ENCODE data around the gene MYO7A. TPM values are rescaled to one million over a fixed set of nuclear protein-coding genes. Genes with fewer than 3 reads are reported as not detected.

Gene MYO7A
- total RNA-seq, 3 donors from 2014 or later: 4.3 to 23.5 (median 4.5) TPM

- no peak for TF ChIP-seq POLR2AphosphoS5 (IDR thresholded peaks at IDR 0.05)
- TF ChIP-seq CTCF (IDR thresholded peaks at IDR 0.05): no peak
- TF ChIP-seq POLR2A (IDR thresholded peaks at IDR 0.05): no peak
- no peak for DNase-seq (ENCODE audit: low spot score in 2 of 2)
- H3K4me3 ChIP-seq: no peak overlapping the region
- no peaks in the 10 kb centered on the region for H3K4me1 ChIP-seq
- intact Hi-C loops (cut with DNase I; ENCODE audit: low total_unique reads): no loop called here
- H3K27me3 ChIP-seq: no peaks in the 10 kb centered on the region
- H3K9me3 ChIP-seq: no peaks in the 10 kb centered on the region
- H3K36me3 ChIP-seq: no peaks in the 10 kb centered on the region
- no peak overlapping the region for H3K27ac ChIP-seq
Observed at GRCh38 chr11:77182542-77183430, 54.7 kb downstream of the MYO7A start.

DNA sequence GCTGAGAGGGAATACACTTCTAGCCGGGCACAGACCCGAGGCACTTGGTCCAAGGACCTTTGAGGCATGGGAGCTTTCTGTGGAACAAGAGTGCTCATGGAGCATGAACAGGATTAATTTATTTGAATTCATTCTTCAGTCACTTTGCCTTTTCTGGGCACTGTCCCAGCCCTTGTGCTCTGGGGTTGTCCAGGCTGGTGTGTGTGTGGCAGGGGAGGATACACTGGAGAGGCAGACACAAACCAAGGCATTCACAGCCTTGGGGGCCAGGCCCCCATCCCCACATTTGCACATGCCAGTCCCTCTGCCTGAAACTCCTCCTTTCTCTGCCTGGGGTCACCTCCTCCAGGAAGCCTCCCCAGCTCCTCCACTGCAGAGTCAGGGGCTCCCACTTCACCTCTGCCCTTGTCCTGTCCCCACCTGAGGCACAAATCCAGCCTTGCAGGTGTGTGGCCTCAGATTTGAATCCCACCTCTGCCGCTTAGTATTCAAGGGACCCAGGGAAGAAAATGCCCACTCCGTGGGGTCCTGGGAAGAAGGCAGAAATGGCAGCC lies 55.5 kb downstream of the MYO7A start:
- Histone ChIP-seq H3K4me3 (no peak overlapping the region), H3K36me3 (no peaks in the 10 kb centered on the region), H3K27me3 (no peaks in the 10 kb centered on the region), H3K27ac (no peak overlapping the region), H3K9me3 (no peaks in the 10 kb centered on the region), H3K4me1 (no peaks in the 10 kb centered on the region)
- no peak for DNase-seq (ENCODE audit: low spot score in 2 of 2)
- no peak for TF ChIP-seq CTCF (IDR thresholded peaks at IDR 0.05)
- no peak for TF ChIP-seq POLR2AphosphoS5 (IDR thresholded peaks at IDR 0.05)
- no peak for TF ChIP-seq POLR2A (IDR thresholded peaks at IDR 0.05)
- intact Hi-C loops (cut with DNase I; ENCODE audit: low total_unique reads): no loop called here

GRCh38 chr11:77184136-77184860 lies 56.3 kb downstream of the MYO7A start:
- Histone ChIP-seq H3K27me3 (no peaks in the 10 kb centered on the region), H3K27ac (no peak overlapping the region), H3K36me3 (no peaks in the 10 kb centered on the region), H3K9me3 (no peaks in the 10 kb centered on the region), H3K4me3 (no peak overlapping the region), H3K4me1 (no peaks in the 10 kb centered on the region)
- TF ChIP-seq POLR2AphosphoS5 (IDR thresholded peaks at IDR 0.05): no peak
- no peak for TF ChIP-seq POLR2A (IDR thresholded peaks at IDR 0.05)
- TF ChIP-seq CTCF (IDR thresholded peaks at IDR 0.05): no peak
- no peak for DNase-seq (ENCODE audit: low spot score in 2 of 2)
- intact Hi-C loops (cut with DNase I; ENCODE audit: low total_unique reads): no loop called here

DNA sequence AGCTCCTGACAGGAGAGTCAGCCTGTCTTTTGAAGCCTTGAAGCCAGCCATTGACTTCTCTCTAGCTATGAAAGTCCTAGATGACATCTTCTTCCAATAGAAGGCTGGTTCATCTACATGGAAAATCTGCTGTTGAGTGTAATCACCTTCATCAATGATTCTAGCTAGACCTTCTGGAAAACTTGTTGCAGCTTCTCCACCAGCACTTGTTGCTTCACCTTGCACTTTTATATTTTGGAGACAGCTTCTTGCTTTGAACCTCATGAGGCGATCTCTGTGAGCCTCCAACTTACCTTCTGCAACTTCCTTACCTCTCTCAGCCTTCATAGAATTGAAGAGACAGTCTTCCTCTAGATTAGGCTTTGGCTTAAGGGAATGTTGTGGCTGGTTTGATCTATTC lies 58.3 kb downstream of the MYO7A start:
- H3K36me3 ChIP-seq: no peaks in the 10 kb centered on the region
- intact Hi-C loops (cut with DNase I; ENCODE audit: low total_unique reads): no loop called here
- TF ChIP-seq POLR2AphosphoS5 (IDR thresholded peaks at IDR 0.05) (no peak), POLR2A (IDR thresholded peaks at IDR 0.05) (no peak)

GRCh38 chr11:77187111-77187750 lies 59.2 kb downstream of the MYO7A start:
- DNase-seq (ENCODE audit: low spot score in 2 of 2): no peak
- H3K36me3 ChIP-seq: no peaks in the 10 kb centered on the region
- H3K4me1 ChIP-seq: no peaks in the 10 kb centered on the region
- H3K27ac ChIP-seq: no peak overlapping the region
- H3K4me3 ChIP-seq: no peak overlapping the region
- no peaks in the 10 kb centered on the region for H3K27me3 ChIP-seq
- intact Hi-C loops (cut with DNase I; ENCODE audit: low total_unique reads): no loop called here
- TF ChIP-seq POLR2AphosphoS5 (IDR thresholded peaks at IDR 0.05) (no peak), CTCF (IDR thresholded peaks at IDR 0.05) (no peak), POLR2A (IDR thresholded peaks at IDR 0.05) (no peak)
- H3K9me3 ChIP-seq: no peaks in the 10 kb centered on the region

More for the DNA sequence above, 58.3 kb downstream of the MYO7A start:
- Histone ChIP-seq H3K27me3 (no peaks in the 10 kb centered on the region), H3K4me3 (no peak overlapping the region), H3K27ac (no peak overlapping the region), H3K4me1 (no peaks in the 10 kb centered on the region), H3K9me3 (no peaks in the 10 kb centered on the region)
- no peak for DNase-seq (ENCODE audit: low spot score in 2 of 2)
